HEK293 (cell line): Measurements from ENCODE around the gene MVD.

Experiments used
- CTCF ChIA-PET: fragments of 350-600 bp; formaldehyde crosslinking; extraction: SDS; loops from one replicate; lab custom pipeline; 2021; ENCODE audit warnings: antibody characterized with exemption; lab: Yijun Ruan, JAX
- POLR2A ChIA-PET: fragments of 300-600 bp; formaldehyde crosslinking; extraction: SDS; loops from one replicate; lab custom pipeline; 2020; ENCODE audit warnings: antibody characterized with exemption, inconsistent platforms; lab: Yijun Ruan, JAX
- H3K27ac ChIP-seq: fragments of 200-500 bp; sonication (Bioruptor generic); 2 replicates; pipeline ENCODE4 v1.5.1; 2014; ENCODE audit warnings: low read depth, low read length, control low read depth, inconsistent platforms; ENCODE audit errors: extremely low read depth
- H3K36me3 ChIP-seq, 2 experiments: fragments of 200-500 bp in 1 of 2; sonication (Bioruptor generic) in 1 of 2; 1 replicate in 1 of 2; 2 replicates in 1 of 2; pipeline ENCODE4 v1.5.1; 2014 to 2017; ENCODE audit warnings: inconsistent platforms in 2 of 2, low read length in 2 of 2; ENCODE audit not compliant: control insufficient read depth in 2 of 2, insufficient read depth in 1 of 2
- H3K4me1 ChIP-seq: fragments of 200-500 bp; sonication (Bioruptor generic); 2 replicates; pipeline ENCODE4 v1.5.1; 2014; ENCODE audit warnings: mild to moderate bottlenecking, low read length, inconsistent platforms; ENCODE audit not compliant: control insufficient read depth, insufficient read depth
- H3K4me3 ChIP-seq: 2 replicates; pipeline ENCODE4 v1.5.1; 2011; ENCODE audit warnings: low read depth, mild to moderate bottlenecking, control low read depth, low read length, moderate library complexity
- H3K9me3 ChIP-seq: fragments of 200-500 bp; sonication (Bioruptor generic); 2 replicates; pipeline ENCODE4 v1.5.1; 2014; ENCODE audit warnings: low read depth, low read length, inconsistent platforms; ENCODE audit not compliant: control insufficient read depth, insufficient read depth
- EGR2 ChIP-seq: fragments of 450-650 bp; formaldehyde crosslinking; IDR thresholded peaks from 2 replicates; pipeline ENCODE4 v1.5.1; 2016; ENCODE audit warnings: low read depth, missing biosample characterization, missing genetic modification characterization
- GLIS2 ChIP-seq: fragments of 450-650 bp; formaldehyde crosslinking; IDR thresholded peaks from 2 replicates; pipeline ENCODE4 v1.5.1; 2016; ENCODE audit warnings: missing biosample characterization, missing genetic modification characterization
- HOXC10 ChIP-seq: sonication (generic); formaldehyde crosslinking; IDR thresholded peaks from 2 replicates; pipeline ENCODE4 v1.8.1; 2023; ENCODE audit warnings: mild to moderate bottlenecking, missing genetic modification reagents
- KLF1 ChIP-seq: fragments of 450-650 bp; formaldehyde crosslinking; IDR thresholded peaks from 2 replicates; pipeline ENCODE4 v1.5.1; 2016; ENCODE audit warnings: missing biosample characterization, missing genetic modification characterization
- KLF16 ChIP-seq: fragments of 450-650 bp; formaldehyde crosslinking; IDR thresholded peaks from 2 replicates; pipeline ENCODE4 v1.5.1; 2017; ENCODE audit warnings: missing biosample characterization, missing genetic modification characterization
- KLF9 ChIP-seq: fragments of 450-650 bp; formaldehyde crosslinking; IDR thresholded peaks from 2 replicates; pipeline ENCODE4 v1.5.1; 2016; ENCODE audit warnings: missing biosample characterization, missing genetic modification characterization, low read depth
- RBAK ChIP-seq: fragments of 450-650 bp; formaldehyde crosslinking; IDR thresholded peaks from 2 replicates; pipeline ENCODE4 v1.5.1; 2016; ENCODE audit warnings: missing biosample characterization, missing genetic modification characterization
- ZBTB20 ChIP-seq: fragments of 450-650 bp; formaldehyde crosslinking; IDR thresholded peaks from 2 replicates; pipeline ENCODE4 v1.5.1; 2016; ENCODE audit warnings: missing biosample characterization, missing genetic modification characterization
- ZFHX2 ChIP-seq: fragments of 450-650 bp; formaldehyde crosslinking; conservative IDR thresholded peaks from 2 replicates; pipeline ENCODE4 v1.5.1; 2016; ENCODE audit warnings: missing biosample characterization, missing genetic modification characterization
- ZNF146 ChIP-seq: fragments of 450-650 bp; formaldehyde crosslinking; IDR thresholded peaks from 2 replicates; pipeline ENCODE4 v1.5.1; 2016; ENCODE audit warnings: missing biosample characterization, missing genetic modification characterization
- ZNF19 ChIP-seq: fragments of 450-650 bp; formaldehyde crosslinking; IDR thresholded peaks from 2 replicates; pipeline ENCODE4; 2016; ENCODE audit warnings: missing biosample characterization, missing genetic modification characterization, low read depth
- ZNF239 ChIP-seq: fragments of 450-650 bp; formaldehyde crosslinking; IDR thresholded peaks from 2 replicates; pipeline ENCODE4 v1.5.1; 2016; ENCODE audit warnings: missing biosample characterization, missing genetic modification characterization
- ZNF404 ChIP-seq: fragments of 450-650 bp; formaldehyde crosslinking; IDR thresholded peaks from 2 replicates; pipeline ENCODE4 v1.5.1; 2017; ENCODE audit warnings: missing biosample characterization, missing genetic modification characterization
- ZNF501 ChIP-seq: fragments of 450-650 bp; formaldehyde crosslinking; IDR thresholded peaks from 2 replicates; pipeline ENCODE4 v1.5.1; 2016; ENCODE audit warnings: missing biosample characterization, missing genetic modification characterization
- ZNF585B ChIP-seq: fragments of 450-650 bp; formaldehyde crosslinking; IDR thresholded peaks from 2 replicates; pipeline ENCODE4 v1.5.1; 2016; ENCODE audit warnings: missing biosample characterization, missing genetic modification characterization
- ZNF624 ChIP-seq: fragments of 450-650 bp; formaldehyde crosslinking; IDR thresholded peaks from 2 replicates; pipeline ENCODE4 v1.5.1; 2017; ENCODE audit warnings: missing biosample characterization, missing genetic modification characterization
- ZNF654 ChIP-seq: fragments of 450-650 bp; formaldehyde crosslinking; IDR thresholded peaks from 2 replicates; pipeline ENCODE4 v1.5.1; 2016; ENCODE audit warnings: low read depth, missing biosample characterization, missing genetic modification characterization
- ZNF701 ChIP-seq: fragments of 450-650 bp; formaldehyde crosslinking; IDR thresholded peaks from 2 replicates; pipeline ENCODE4 v1.5.1; 2016; ENCODE audit warnings: missing biosample characterization, missing genetic modification characterization
- ZNF776 ChIP-seq: fragments of 450-650 bp; formaldehyde crosslinking; IDR thresholded peaks from 2 replicates; pipeline ENCODE4 v1.5.0; 2017; ENCODE audit warnings: missing biosample characterization, missing genetic modification characterization, borderline replicate concordance
- TF ChIP-seq, protein P1 (sequence below): fragments of 450-650 bp; formaldehyde crosslinking; IDR thresholded peaks from 2 replicates; pipeline ENCODE4 v1.5.1; 2017; ENCODE audit warnings: missing biosample characterization, missing genetic modification characterization
- TF ChIP-seq, protein P2 (sequence below): fragments of 450-650 bp; formaldehyde crosslinking; IDR thresholded peaks from 2 replicates; pipeline ENCODE4 v1.5.1; 2016; ENCODE audit warnings: missing biosample characterization, missing genetic modification characterization
- TF ChIP-seq, protein P3 (sequence below): fragments of 450-650 bp; formaldehyde crosslinking; IDR thresholded peaks from 2 replicates; pipeline ENCODE4 v1.5.1; 2016; ENCODE audit warnings: missing biosample characterization, missing genetic modification characterization
- TF ChIP-seq, protein P4 (sequence below): fragments of 450-650 bp; formaldehyde crosslinking; IDR thresholded peaks from 2 replicates; pipeline ENCODE4 v1.5.1; 2017; ENCODE audit warnings: missing biosample characterization, mild to moderate bottlenecking, missing genetic modification characterization, moderate library complexity

MVD gene

DNA sequence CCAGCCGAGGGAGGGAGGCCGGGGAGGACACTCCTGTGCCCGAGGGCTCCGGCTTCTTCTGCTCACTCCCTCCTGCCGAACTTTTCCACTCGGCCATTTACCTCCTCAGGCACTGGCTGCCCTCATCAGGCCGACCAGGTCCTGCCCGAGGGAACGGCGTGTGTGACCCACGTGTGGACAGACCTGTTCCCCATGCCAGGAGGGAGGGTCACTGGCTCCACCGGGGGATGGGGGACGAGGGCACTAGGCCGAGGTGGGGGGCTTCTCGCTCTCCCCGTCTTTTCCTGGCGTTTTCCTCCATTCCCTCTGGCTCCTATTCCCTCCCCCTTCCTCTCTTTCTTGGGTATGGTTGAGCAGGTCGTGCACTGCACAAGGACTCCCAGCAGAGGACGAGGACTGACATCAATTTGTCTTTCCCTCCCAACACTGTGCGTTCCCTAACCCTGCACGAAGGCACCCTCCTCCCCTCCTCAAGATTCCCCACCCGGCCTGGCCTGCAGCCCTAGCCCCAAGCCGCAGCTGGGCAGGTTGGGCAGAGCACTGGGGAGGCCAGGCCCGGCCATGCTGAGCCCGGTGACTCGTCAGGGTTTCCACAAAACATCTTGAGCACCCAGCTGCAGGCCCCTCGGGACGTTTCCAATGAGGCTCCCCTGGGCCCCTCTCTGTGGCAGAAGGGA lies 27.8 kb downstream of the MVD start:
- no peaks in the 10 kb centered on the region for H3K9me3 ChIP-seq
- TF ChIP-seq ZNF19 (no peak), ZNF701 (tag by site-specific recombination) (no peak), ZNF624 (tag by site-specific recombination) (no peak), RBAK (tag by site-specific recombination) (no peak), ZNF501 (tag by site-specific recombination) (no peak), ZNF654 (no peak), ZNF404 (no peak), KLF16 (no peak), GLIS2 (no peak), ZBTB20 (tag by site-specific recombination) (no peak), ZNF776 (tag by site-specific recombination) (no peak), ZNF585B (tag by site-specific recombination) (no peak), HOXC10 (CRISPR knock-in tag) (no peak)
- TF ChIP-seq, protein P1, sequence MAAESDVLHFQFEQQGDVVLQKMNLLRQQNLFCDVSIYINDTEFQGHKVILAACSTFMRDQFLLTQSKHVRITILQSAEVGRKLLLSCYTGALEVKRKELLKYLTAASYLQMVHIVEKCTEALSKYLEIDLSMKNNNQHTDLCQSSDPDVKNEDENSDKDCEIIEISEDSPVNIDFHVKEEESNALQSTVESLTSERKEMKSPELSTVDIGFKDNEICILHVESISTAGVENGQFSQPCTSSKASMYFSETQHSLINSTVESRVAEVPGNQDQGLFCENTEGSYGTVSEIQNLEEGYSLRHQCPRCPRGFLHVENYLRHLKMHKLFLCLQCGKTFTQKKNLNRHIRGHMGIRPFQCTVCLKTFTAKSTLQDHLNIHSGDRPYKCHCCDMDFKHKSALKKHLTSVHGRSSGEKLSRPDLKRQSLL (tag by site-specific recombination) = no peak
- TF ChIP-seq, protein P2, sequence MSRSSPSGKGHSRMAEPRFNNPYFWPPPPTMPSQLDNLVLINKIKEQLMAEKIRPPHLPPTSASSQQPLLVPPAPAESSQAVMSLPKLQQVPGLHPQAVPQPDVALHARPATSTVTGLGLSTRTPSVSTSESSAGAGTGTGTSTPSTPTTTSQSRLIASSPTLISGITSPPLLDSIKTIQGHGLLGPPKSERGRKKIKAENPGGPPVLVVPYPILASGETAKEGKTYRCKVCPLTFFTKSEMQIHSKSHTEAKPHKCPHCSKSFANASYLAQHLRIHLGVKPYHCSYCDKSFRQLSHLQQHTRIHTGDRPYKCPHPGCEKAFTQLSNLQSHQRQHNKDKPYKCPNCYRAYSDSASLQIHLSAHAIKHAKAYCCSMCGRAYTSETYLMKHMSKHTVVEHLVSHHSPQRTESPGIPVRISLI = no peak
- TF ChIP-seq, protein P3, sequence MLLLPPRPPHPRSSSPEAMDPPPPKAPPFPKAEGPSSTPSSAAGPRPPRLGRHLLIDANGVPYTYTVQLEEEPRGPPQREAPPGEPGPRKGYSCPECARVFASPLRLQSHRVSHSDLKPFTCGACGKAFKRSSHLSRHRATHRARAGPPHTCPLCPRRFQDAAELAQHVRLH = 0 out of 2 replicates have a peak, but pooled peaks have one; percentile 25
- TF ChIP-seq, protein P4, sequence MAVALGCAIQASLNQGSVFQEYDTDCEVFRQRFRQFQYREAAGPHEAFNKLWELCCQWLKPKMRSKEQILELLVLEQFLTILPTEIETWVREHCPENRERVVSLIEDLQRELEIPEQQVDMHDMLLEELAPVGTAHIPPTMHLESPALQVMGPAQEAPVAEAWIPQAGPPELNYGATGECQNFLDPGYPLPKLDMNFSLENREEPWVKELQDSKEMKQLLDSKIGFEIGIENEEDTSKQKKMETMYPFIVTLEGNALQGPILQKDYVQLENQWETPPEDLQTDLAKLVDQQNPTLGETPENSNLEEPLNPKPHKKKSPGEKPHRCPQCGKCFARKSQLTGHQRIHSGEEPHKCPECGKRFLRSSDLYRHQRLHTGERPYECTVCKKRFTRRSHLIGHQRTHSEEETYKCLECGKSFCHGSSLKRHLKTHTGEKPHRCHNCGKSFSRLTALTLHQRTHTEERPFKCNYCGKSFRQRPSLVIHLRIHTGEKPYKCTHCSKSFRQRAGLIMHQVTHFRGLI (tag by site-specific recombination) = peak; percentile 65
- peak overlapping the region; percentile 30 for H3K4me3 ChIP-seq
- no peaks in the 10 kb centered on the region for H3K4me1 ChIP-seq
- ChIA-PET CTCF (interaction anchor here (0.7 to 0.8 kb wide), 2 partner anchors 17 to 45 kb away, joined by 4 to 6 read pairs; no protein-coding TSS in a partner anchor), POLR2A (no interaction called here)
- no peak overlapping the region for H3K27ac ChIP-seq
- H3K36me3 ChIP-seq = peaks cover 0 to 30% of the 10 kb centered on the region in 2 experiments; a peak in 1 of 3 replicates

DNA sequence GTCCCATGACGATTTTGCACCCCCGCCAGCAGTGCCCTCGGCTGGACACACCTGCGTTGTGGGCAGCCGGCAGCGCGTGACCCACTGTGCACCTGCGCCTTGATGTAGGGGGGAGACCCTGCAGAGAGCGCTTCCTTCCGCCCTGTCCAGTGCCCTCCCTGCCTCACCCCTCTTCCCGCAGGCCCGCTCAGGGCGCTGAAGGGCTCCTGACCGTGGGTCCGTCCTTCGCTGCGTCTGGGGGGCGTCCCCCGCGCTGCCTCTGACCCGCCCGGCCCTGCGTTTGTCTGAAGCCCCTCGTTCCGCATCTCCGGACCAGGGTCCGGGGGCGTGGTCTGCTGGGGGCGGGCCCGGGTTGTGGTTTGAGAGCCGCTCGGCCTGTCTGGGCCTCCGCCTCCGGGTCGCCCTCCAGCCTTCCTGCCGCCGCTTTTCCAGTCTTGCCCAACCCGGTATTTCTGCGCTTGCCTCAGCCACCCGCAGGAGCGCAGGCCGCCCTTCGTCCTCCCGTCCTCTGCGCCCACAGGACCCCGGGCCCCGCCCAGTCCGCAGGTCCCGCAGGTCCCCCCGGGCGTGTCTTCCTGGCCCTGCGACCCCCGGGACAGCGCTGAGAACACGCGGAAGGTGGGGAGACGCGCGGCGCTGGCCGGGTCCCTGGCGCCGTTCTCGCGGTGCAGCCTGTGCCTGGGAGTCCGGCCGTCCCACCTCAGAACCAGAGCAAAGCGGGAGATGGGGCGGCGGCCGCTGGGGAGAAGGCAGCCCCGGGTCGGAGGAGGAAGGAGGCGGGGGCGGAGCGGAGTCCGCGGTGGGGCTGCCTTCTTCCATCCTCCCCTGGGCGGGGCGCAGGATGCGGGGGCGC lies 28.5 kb downstream of the MVD start:
- H3K4me3 ChIP-seq = peak overlapping the region; percentile 30
- peaks cover 0 to 38% of the 10 kb centered on the region in 2 experiments; a peak in 1 of 3 replicates for H3K36me3 ChIP-seq
- ChIA-PET CTCF (interaction anchor here (1.4 kb wide), 1 partner anchor 11 kb away, joined by 7 read pairs; no protein-coding TSS in a partner anchor), POLR2A (no interaction called here)
- H3K9me3 ChIP-seq = no peaks in the 10 kb centered on the region
- peak; percentile 59 for TF ChIP-seq ZFHX2
- peak; percentile 21; the same call in 1 of the 2 replicates for TF ChIP-seq KLF9 (tag by site-specific recombination)
- peak; percentile 56 for TF ChIP-seq EGR2
- TF ChIP-seq ZNF146 (tag by site-specific recombination) = no peak
- TF ChIP-seq KLF1 = peak; percentile 95
- TF ChIP-seq ZNF239 (tag by site-specific recombination) = 0 out of 2 replicates have a peak, but pooled peaks have one; percentile 25
- no peaks in the 10 kb centered on the region for H3K4me1 ChIP-seq
- no peak overlapping the region for H3K27ac ChIP-seq
